K562 (cell line): ENCODE data around the gene STEAP3. TPM values are rescaled to one million over a fixed set of nuclear protein-coding genes. Genes with fewer than 3 reads are reported as not detected.

Source experiments
- ATAC-seq: fragments of 200-7000 bp; cut with Tn5 transposase; 3 replicates; pipeline ENCODE4 v1.9.1; 2020; ENCODE audit warnings: moderate library complexity
- BruUV-seq: library from RNA; stranded (reverse); fragments of 400-500 nt; replicated peaks from 2 replicates; lab custom pipeline; 2021; lab: Mats Ljungman, UMichigan
- CTCF ChIA-PET: fragments of 300-600 bp; formaldehyde crosslinking; extraction: SDS; loops from one replicate; lab custom pipeline; 2021; ENCODE audit warnings: low intra/inter-chr PET ratio; lab: Yijun Ruan, JAX
- POLR2A ChIA-PET: fragments of 300-600, 350-650 bp; sonication (Branson Sonifier 250); formaldehyde crosslinking; extraction: SDS; loops from one replicate; lab custom pipeline; 2021; ENCODE audit warnings: antibody characterized with exemption, inconsistent platforms; lab: Yijun Ruan, JAX
- DNase-seq, 4 experiments: peaks; one replicate each; pipeline versions ENCODE4 v3.0.0 to v3.0.0-alpha.2; 2011 to 2018; ENCODE audit warnings: low spot score in 3 of 4, mixed read lengths in 3 of 4; ENCODE audit errors: extremely low read depth in 1 of 4
- FAIRE-seq: peaks from 2 replicates; lab custom pipeline; 2011; peaks lifted over from hg19 to GRCh38; lab: Jason Lieb, UNC
- H2AFZ ChIP-seq: 2 replicates; pipeline ENCODE4 v1.6.0; 2011; ENCODE audit warnings: low read depth, low read length, control low read depth, inconsistent platforms
- H3K27ac ChIP-seq: fragments of 200-600 bp; 3 replicates; pipeline ENCODE4 v1.8.0; 2011; ENCODE audit warnings: low read depth, mild to moderate bottlenecking, control low read depth, inconsistent platforms, low read length, moderate library complexity, mixed read lengths; ENCODE audit errors: extremely low read depth
- H3K27me3 ChIP-seq, 2 experiments: fragments of 300-600 bp in 1 of 2; 2 replicates in 1 of 2; 3 replicates in 1 of 2; pipeline versions ENCODE4 v1.6.0 to v1.8.0; 2011; ENCODE audit warnings: inconsistent platforms in 2 of 2, low read length in 2 of 2, mild to moderate bottlenecking in 1 of 2, mixed read lengths in 1 of 2, moderate library complexity in 1 of 2; ENCODE audit not compliant: control insufficient read depth in 2 of 2, insufficient read depth in 2 of 2
- H3K36me3 ChIP-seq: fragments of 300-600 bp; 3 replicates; pipeline ENCODE4 v1.8.0; 2011; ENCODE audit warnings: mild to moderate bottlenecking, low read length, inconsistent platforms; ENCODE audit not compliant: control insufficient read depth, insufficient read depth
- H3K4me1 ChIP-seq, 2 experiments: fragments of 200-600 bp in 1 of 2; replicated peaks in 1 of 2; 2 replicates in 1 of 2; 3 replicates in 1 of 2; pipeline versions ENCODE4 v1.5.1 to v1.8.0; 2011; ENCODE audit warnings: inconsistent platforms in 2 of 2, low read length in 2 of 2, mild to moderate bottlenecking in 1 of 2, mixed read lengths in 1 of 2, moderate library complexity in 1 of 2; ENCODE audit not compliant: control insufficient read depth in 2 of 2, insufficient read depth in 2 of 2
- H3K4me2 ChIP-seq: 2 replicates; pipeline ENCODE4 v1.6.1; 2011; ENCODE audit warnings: low read length, control low read depth, inconsistent platforms, mixed read lengths; ENCODE audit not compliant: insufficient read depth
- H3K4me3 ChIP-seq: fragments of 200-600 bp; sonication (generic), shearing (Covaris generic); 2 replicates; pipeline ENCODE4 v1.5.1; 2016; ENCODE audit warnings: control low read depth, inconsistent platforms
- H3K79me2 ChIP-seq: fragments of 200-600 bp; 3 replicates; pipeline ENCODE4 v1.8.0; 2011; ENCODE audit warnings: low read length, inconsistent platforms; ENCODE audit not compliant: control insufficient read depth, insufficient read depth
- H3K9ac ChIP-seq, 2 experiments: 2 replicates each; pipeline versions ENCODE4 v1.6.0 to v1.6.1; 2011; ENCODE audit warnings: low read depth in 2 of 2, low read length in 2 of 2, control low read depth in 1 of 2, inconsistent platforms in 1 of 2, mild to moderate bottlenecking in 1 of 2, mixed read lengths in 1 of 2; ENCODE audit not compliant: insufficient read depth in 1 of 2
- H3K9me1 ChIP-seq: one replicate; pipeline ENCODE4 v1.6.0; 2011; ENCODE audit warnings: inconsistent platforms, mild to moderate bottlenecking, low read length, moderate library complexity; ENCODE audit not compliant: control insufficient read depth, insufficient read depth
- H3K9me3 ChIP-seq: replicated peaks from 2 replicates; pipeline ENCODE4 v1.5.1; 2011; ENCODE audit warnings: low read depth, low read length, inconsistent platforms; ENCODE audit not compliant: control insufficient read depth, insufficient read depth
- H4K20me1 ChIP-seq: replicated peaks from 2 replicates; pipeline ENCODE4 v1.6.1; 2011; ENCODE audit warnings: low read length, inconsistent platforms, mixed read lengths; ENCODE audit not compliant: control insufficient read depth, insufficient read depth
- CREBBP ChIP-seq: IDR thresholded peaks from one replicate; pipeline ENCODE4 v1.6.1; 2012; ENCODE audit warnings: low read depth, mild to moderate bottlenecking, control low read depth, inconsistent platforms, low read length
- ETV5 ChIP-seq: sonication (generic); formaldehyde crosslinking; IDR thresholded peaks from 2 replicates; pipeline ENCODE4 v1.4.0; 2020; ENCODE audit warnings: low read depth, mild to moderate bottlenecking, missing genetic modification reagents
- JUNB ChIP-seq: fragments of 450-650 bp; formaldehyde crosslinking; conservative IDR thresholded peaks from 2 replicates; pipeline ENCODE4 v1.4.0; 2020; ENCODE audit warnings: mild to moderate bottlenecking
- MAFG ChIP-seq: fragments of 450-650 bp; conservative IDR thresholded peaks from 2 replicates; pipeline ENCODE4 v1.6.1; 2016; ENCODE audit warnings: missing genetic modification characterization, missing compliant biosample characterization
- SUPT5H ChIP-seq: fragments of 450-650 bp; IDR thresholded peaks from 2 replicates; pipeline ENCODE4 v1.6.1; 2016
- ZBTB12 ChIP-seq: fragments of 250-450 bp; sonication (Bioruptor Pico); IDR thresholded peaks from 2 replicates; pipeline ENCODE4 v1.4.0; 2020
- ZFPM2 ChIP-seq: fragments of 250-450 bp; sonication (Bioruptor Pico); IDR thresholded peaks from 2 replicates; pipeline ENCODE4 v1.5.1; 2022; ENCODE audit warnings: mild to moderate bottlenecking
- ZNF239 ChIP-seq: fragments of 250-450 bp; sonication (Bioruptor Pico); IDR thresholded peaks from 2 replicates; pipeline ENCODE4 v1.4.0; 2020; ENCODE audit warnings: mild to moderate bottlenecking
- ZNF408 ChIP-seq: fragments of 250-450 bp; sonication (Bioruptor Pico); IDR thresholded peaks from 2 replicates; pipeline ENCODE4 v1.4.0; 2020; ENCODE audit warnings: low read depth, mild to moderate bottlenecking, moderate library complexity
- ZNF512 ChIP-seq: IDR thresholded peaks from 2 replicates; pipeline ENCODE4 v1.6.1; 2016; ENCODE audit warnings: missing genetic modification characterization, missing compliant biosample characterization
- WGBS: fragments of 100-300 bp; shearing (Covaris generic); methylation state at CpG from one replicate; pipeline ENCODE4 v1.1.6; 2016; ENCODE audit warnings: low coverage, mixed read lengths; ENCODE audit not compliant: insufficient coverage; ENCODE audit errors: missing lambda C conversion rate; 5-methylcytosine and 5-hydroxymethylcytosine counted together
- in situ Hi-C: fragments of 300-500 bp; cut with MboI; formaldehyde crosslinking; loops from 4 replicates; pipeline ENCODE4 v1.15.0; 2018; ENCODE audit warnings: inconsistent platforms, mixed read lengths
- intact Hi-C: fragments of 100-400 bp; cut with micrococcal nuclease; formaldehyde crosslinking; loops from 2 replicates; pipeline ENCODE4 v1.14.2; 2022
- polyA plus RNA-seq, 8 experiments: library from polyadenylated mRNA; depleted of rRNA in 4 of 8; stranded (reverse) in 5 of 8; unstranded in 3 of 8; fragments of >200 nt; fragmentation: Nextera tagmentation in 2 of 8; fragmentation: Illumina TruSeq in 1 of 8; extraction: Ambion mirVana in 2 of 8; extraction: Trizol in 1 of 8; gene quantifications; 2 replicates each; pipeline versions ENCODE4 v1.2.1 to v1.2.3, GENCODE V29; 2011 to 2014; ENCODE audit warnings: inconsistent platforms in 1 of 8, missing spikeins in 1 of 8
- total RNA-seq, 7 experiments: library from RNA; depleted of rRNA in 6 of 7; stranded (reverse); fragments of >200 nt in 6 of 7; fragmentation: Illumina TruSeq in 2 of 7; extraction: Trizol in 2 of 7; gene quantifications; 2 replicates each; pipeline versions ENCODE4 v1.2.1 to v1.2.3, GENCODE V29; 2011 to 2021; ENCODE audit warnings: low replicate concordance in 1 of 7

The STEAP3 gene
- total and polyA plus RNA-seq, 9 of the 15 experiments (the other 6 are each of a cell fraction or from before 2014, with no cell fraction given), result 1.8 to 31.6 (median 9.0) TPM

GRCh38 chr2:119227346-119227745 is 3.7 kb downstream of the STEAP3 start (continued):
- no peak for TF ChIP-seq ZFPM2 (CRISPR knock-in tag)
- no peak for TF ChIP-seq CREBBP
- TF ChIP-seq ZNF239 (CRISPR knock-in tag), result no peak
- TF ChIP-seq MAFG, result no peak
- no peak for TF ChIP-seq ZNF408 (CRISPR knock-in tag)
- TF ChIP-seq JUNB, result no peak
- no peak for TF ChIP-seq ETV5
- no peak for TF ChIP-seq ZNF512 (tag)

GRCh38 chr2:119228136-119228535 is 4.5 kb downstream of the STEAP3 start:
- in situ Hi-C loops, result no loop called here
- no peak overlapping the region for H2AFZ ChIP-seq
- ATAC-seq, result no peak
- no TSS peak for BruUV-seq
- no peaks in the 10 kb centered on the region for H3K9me3 ChIP-seq
- H3K9me1 ChIP-seq, result peaks cover 3% of the 10 kb centered on the region
- H3K79me2 ChIP-seq, result peaks cover 26% of the 10 kb centered on the region
- H4K20me1 ChIP-seq, result peaks cover 19% of the 10 kb centered on the region
- POLR2A ChIA-PET, result no interaction called here
- H3K27ac ChIP-seq, result no peak overlapping the region
- TF ChIP-seq SUPT5H, result no peak
- TF ChIP-seq ZBTB12, result no peak
- TF ChIP-seq, all 486 proteins: peak for 0
- Histone ChIP-seq H3K27me3 (no peaks in the 10 kb centered on the region), H3K4me1 (peaks cover 10 to 20% of the 10 kb centered on the region in 2 experiments; a peak in 4 of 5 replicates), H3K4me2 (no peak overlapping the region), H3K36me3 (peaks cover 16% of the 10 kb centered on the region; the same call in 2 of the 3 replicates), H3K4me3 (no peak overlapping the region), H3K9ac (peak overlapping the region in 1 of 2 experiments; percentile 50; a peak in 1 of 4 replicates)
- FAIRE-seq (no peak), DNase-seq (no peak)
- CTCF ChIA-PET, result no interaction called here
- intact Hi-C loops, result no loop called here
- WGBS, result 90% methylated on average over 3 of the region's 5 CpGs
